IMR-90 (cell line): Measurements from ENCODE around the gene PAGE5. TPM values are rescaled to one million over a fixed set of nuclear protein-coding genes. Genes with fewer than 3 reads are reported as not detected.

Experiments
- ATAC-seq: fragments of 200-7000 bp; cut with Tn5 transposase; 2 replicates; pipeline ENCODE4 v1.9.1; 2020; ENCODE audit warnings: low read depth, mild to moderate bottlenecking, moderate library complexity
- Bru-seq: library from RNA; stranded (reverse); fragments of 400-500 nt; gene quantifications from one replicate; lab custom pipeline; 2021; lab: Mats Ljungman, UMichigan
- BruChase-seq, 2 experiments: library from RNA; stranded (reverse); fragments of 400-500 nt; gene quantifications; one replicate each; lab custom pipeline; 2021; lab: Mats Ljungman, UMichigan
- BruUV-seq: library from RNA; stranded (reverse); fragments of 400-500 nt; replicated peaks from 2 replicates; lab custom pipeline; 2021; lab: Mats Ljungman, UMichigan
- CTCF ChIA-PET: fragments of 300-600 bp; formaldehyde crosslinking; extraction: SDS; loops from one replicate; lab custom pipeline; 2021; ENCODE audit warnings: antibody characterized with exemption; lab: Yijun Ruan, JAX
- POLR2A ChIA-PET: fragments of 300-600 bp; sonication (Branson Sonifier 250); formaldehyde crosslinking; loops from one replicate; lab custom pipeline; 2022; ENCODE audit warnings: antibody characterized with exemption; ENCODE audit not compliant: unreplicated experiment; lab: Charles Lee
- DNase-seq: peaks from one replicate; pipeline ENCODE4 v3.0.0; 2013
- H2AFZ ChIP-seq: replicated peaks from 2 replicates; pipeline ENCODE3; 2013; ENCODE audit warnings: low read length, mild to moderate bottlenecking; ENCODE audit not compliant: poor library complexity
- H2AK5ac ChIP-seq: 2 replicates; pipeline ENCODE4 v1.6.1; 2013; ENCODE audit warnings: low read depth, low read length, inconsistent platforms
- H2AK9ac ChIP-seq: replicated peaks from 2 replicates; pipeline ENCODE3; 2013; ENCODE audit warnings: mild to moderate bottlenecking, low read depth, low read length, moderate library complexity; ENCODE audit not compliant: poor library complexity
- H2BK120ac ChIP-seq: 2 replicates; pipeline ENCODE4 v1.6.1; 2013; ENCODE audit warnings: low read depth, low read length, inconsistent platforms
- H2BK15ac ChIP-seq: 3 replicates; pipeline ENCODE4 v1.6.1; 2013; ENCODE audit warnings: low read depth, low read length, inconsistent platforms
- H2BK20ac ChIP-seq: 2 replicates; pipeline ENCODE4 v1.6.1; 2013; ENCODE audit warnings: low read depth, mild to moderate bottlenecking, inconsistent platforms, low read length, moderate library complexity
- H2BK5ac ChIP-seq: 2 replicates; pipeline ENCODE4 v1.6.1; 2013; ENCODE audit warnings: mild to moderate bottlenecking, low read depth, low read length, inconsistent platforms; ENCODE audit not compliant: poor library complexity, severe bottlenecking
- H3K14ac ChIP-seq: replicated peaks from 2 replicates; pipeline ENCODE4 v1.6.1; 2013; ENCODE audit warnings: low read depth, low read length, inconsistent platforms
- H3K18ac ChIP-seq: 2 replicates; pipeline ENCODE4 v1.6.1; 2013; ENCODE audit warnings: low read depth, low read length, control low read depth
- H3K23ac ChIP-seq: 2 replicates; pipeline ENCODE4 v1.6.1; 2013; ENCODE audit warnings: low read depth, low read length, inconsistent platforms
- H3K27ac ChIP-seq: 2 replicates; pipeline ENCODE4 v1.5.1; 2013; ENCODE audit warnings: mild to moderate bottlenecking, control low read depth, low read length; ENCODE audit not compliant: insufficient read depth
- H3K27me3 ChIP-seq: 2 replicates; pipeline ENCODE4 v1.6.1; 2013; ENCODE audit warnings: low read length; ENCODE audit not compliant: control insufficient read depth, insufficient read depth
- H3K36me3 ChIP-seq: 2 replicates; pipeline ENCODE4 v1.6.1; 2013; ENCODE audit warnings: low read length, mixed read lengths; ENCODE audit not compliant: control insufficient read depth, insufficient read depth
- H3K4ac ChIP-seq: 2 replicates; pipeline ENCODE4 v1.6.1; 2013; ENCODE audit warnings: low read depth, low read length, inconsistent platforms
- H3K4me1 ChIP-seq: 2 replicates; pipeline ENCODE4 v1.6.1; 2013; ENCODE audit warnings: low read length, mixed read lengths; ENCODE audit not compliant: control insufficient read depth, insufficient read depth
- H3K4me2 ChIP-seq: 2 replicates; pipeline ENCODE4 v1.6.1; 2013; ENCODE audit warnings: low read depth, mild to moderate bottlenecking, control low read depth, low read length, moderate library complexity
- H3K4me3 ChIP-seq: 2 replicates; pipeline ENCODE4 v1.5.1; 2013; ENCODE audit warnings: low read depth, mild to moderate bottlenecking, control low read depth, low read length, moderate library complexity; ENCODE audit not compliant: insufficient read depth
- H3K56ac ChIP-seq: 2 replicates; pipeline ENCODE4 v1.6.1; 2013; ENCODE audit warnings: low read length, inconsistent platforms; ENCODE audit not compliant: insufficient read depth; ENCODE audit errors: extremely low read depth
- H3K79me1 ChIP-seq, 2 experiments: 2 replicates each; pipeline ENCODE4 v1.6.1; 2013; ENCODE audit warnings: low read length in 2 of 2, inconsistent platforms in 1 of 2, low read depth in 1 of 2
- H3K9ac ChIP-seq: 2 replicates; pipeline ENCODE4 v1.6.1; 2013; ENCODE audit warnings: low read depth, low read length, control low read depth
- H3K9me1 ChIP-seq: 2 replicates; pipeline ENCODE4 v1.6.1; 2013; ENCODE audit warnings: low read length, inconsistent platforms; ENCODE audit not compliant: insufficient read depth
- H3K9me3 ChIP-seq: 2 replicates; pipeline ENCODE4 v1.6.1; 2013; ENCODE audit warnings: low read length; ENCODE audit not compliant: control insufficient read depth, insufficient read depth
- H4K20me1 ChIP-seq: 2 replicates; pipeline ENCODE4 v1.6.1; 2013; ENCODE audit warnings: low read length, inconsistent platforms; ENCODE audit not compliant: insufficient read depth
- H4K5ac ChIP-seq: 2 replicates; pipeline ENCODE4 v1.6.1; 2013; ENCODE audit warnings: mild to moderate bottlenecking, low read depth, low read length, control low read depth
- H4K8ac ChIP-seq, 2 experiments: 2 replicates each; pipeline ENCODE4 v1.6.1; 2013; ENCODE audit warnings: low read depth in 2 of 2, low read length in 2 of 2, control low read depth in 1 of 2, inconsistent platforms in 1 of 2
- H4K91ac ChIP-seq: 2 replicates; pipeline ENCODE4 v1.6.1; 2013; ENCODE audit warnings: low read depth, low read length, inconsistent platforms; ENCODE audit not compliant: insufficient read depth
- CEBPB ChIP-seq: IDR thresholded peaks from 2 replicates; pipeline ENCODE4 v1.6.1; 2012; ENCODE audit warnings: low read depth, low read length, improper control_type of control experiment
- CHD1 ChIP-seq: IDR thresholded peaks from 2 replicates; pipeline ENCODE4 v1.6.1; 2012; ENCODE audit warnings: low read depth, low read length, improper control_type of control experiment
- ELK1 ChIP-seq: fragments of 150-350 bp; IDR thresholded peaks from 2 replicates; pipeline ENCODE4 v1.6.1; 2016; ENCODE audit warnings: low read depth, mild to moderate bottlenecking, low read length, moderate library complexity, borderline replicate concordance
- FOS ChIP-seq: fragments of 150-350 bp; IDR thresholded peaks from 2 replicates; pipeline ENCODE4 v1.6.1; 2016; ENCODE audit warnings: low read depth, low read length
- MAFK ChIP-seq: IDR thresholded peaks from 2 replicates; pipeline ENCODE4 v1.6.1; 2012; ENCODE audit warnings: low read depth, low read length, improper control_type of control experiment
- MXI1 ChIP-seq: IDR thresholded peaks from 2 replicates; pipeline ENCODE4 v1.6.1; 2012; ENCODE audit warnings: low read depth, mild to moderate bottlenecking, low read length, moderate library complexity, borderline replicate concordance
- NFE2L2 ChIP-seq: fragments of 150-350 bp; IDR thresholded peaks from 2 replicates; pipeline ENCODE4 v1.6.1; 2016; ENCODE audit warnings: low read depth, mild to moderate bottlenecking, low read length
- POLR2A ChIP-seq: IDR thresholded peaks from 2 replicates; pipeline ENCODE4 v1.6.1; 2012; ENCODE audit warnings: mild to moderate bottlenecking, low read depth, low read length
- RAD21 ChIP-seq: IDR thresholded peaks from 2 replicates; pipeline ENCODE4 v1.6.1; 2012; ENCODE audit warnings: low read length, improper control_type of control experiment
- RCOR1 ChIP-seq: IDR thresholded peaks from 2 replicates; pipeline ENCODE4 v1.6.1; 2012; ENCODE audit warnings: mild to moderate bottlenecking, low read length, improper control_type of control experiment; ENCODE audit not compliant: insufficient replicate concordance
- RFX5 ChIP-seq: IDR thresholded peaks from 2 replicates; pipeline ENCODE4 v1.8.0; 2012; ENCODE audit warnings: low read depth, mild to moderate bottlenecking, low read length, moderate library complexity
- SMC3 ChIP-seq: fragments of 150-350 bp; IDR thresholded peaks from 2 replicates; pipeline ENCODE4 v1.6.1; 2016; ENCODE audit warnings: low read depth, mild to moderate bottlenecking, antibody characterized with exemption, low read length, moderate library complexity
- USF2 ChIP-seq: fragments of 150-350 bp; IDR thresholded peaks from 2 replicates; pipeline ENCODE4 v1.6.1; 2017; ENCODE audit warnings: mild to moderate bottlenecking, antibody characterized with exemption, low read length, low read depth
- WGBS, 2 experiments: methylation state at CpG; one replicate each; pipeline versions ENCODE4 v1.1.5 to v1.1.7; 2013; ENCODE audit warnings: missing lambda C conversion rate in 2 of 2; ENCODE audit not compliant: insufficient read length in 1 of 2; ENCODE audit errors: extremely low coverage in 2 of 2; 5-methylcytosine and 5-hydroxymethylcytosine counted together
- dilution Hi-C: fragments of 300-500 bp; cut with HindIII; formaldehyde crosslinking; loops from one replicate; pipeline ENCODE4 v1.14.3; 2018; ENCODE audit warnings: low sequenced_read_pairs; ENCODE audit not compliant: unreplicated experiment
- in situ Hi-C: fragments of 300-500 bp; cut with MboI; formaldehyde crosslinking; loops from 3 replicates; pipeline ENCODE4 v1.14.3; 2019; ENCODE audit warnings: low sequenced_read_pairs, inconsistent platforms, mixed read lengths
- intact Hi-C: fragments of 100-400 bp; cut with micrococcal nuclease; formaldehyde crosslinking; loops from 2 replicates; pipeline ENCODE4 v1.10.0; 2022
- long read RNA-seq: library from polyadenylated mRNA; unstranded; transcript quantifications from one replicate; pipeline ENCODE4 v2.0.0, GENCODE V29; 2021; ENCODE audit not compliant: unreplicated experiment
- polyA plus RNA-seq, 3 experiments: library from polyadenylated mRNA; depleted of rRNA; stranded (reverse); fragments of >200 nt; gene quantifications; 2 replicates each; pipeline ENCODE4 v1.2.3, GENCODE V29; 2012; ENCODE audit warnings: low replicate concordance in 1 of 3
- total RNA-seq: library from RNA; depleted of rRNA; stranded (reverse); fragments of >200 nt; gene quantifications from 2 replicates; pipeline ENCODE4 v1.2.3, GENCODE V29; 2012; rRNA removed
- TF ChIP-seq, protein P1 (sequence below): conservative IDR thresholded peaks from 2 replicates; pipeline ENCODE4 v1.5.1; 2012; ENCODE audit warnings: mild to moderate bottlenecking, low read depth, low read length, improper control_type of control experiment

Gene PAGE5
- total RNA-seq (not detected in 2 replicates), polyA plus RNA-seq (2012; rRNA removed) (not detected in 2 replicates), Bru-seq, nascent RNA (not detected), BruChase-seq, experiment 1, labeled RNA remaining after a 6-hour chase (not detected), BruChase-seq, experiment 2, labeled RNA remaining after a 2-hour chase (percentile 8 among the genes with signal in this experiment)
- polyA plus RNA-seq (2012; cell fraction: cytosol; rRNA removed): not detected in 2 replicates
- polyA plus RNA-seq (2012; cell fraction: nucleus; rRNA removed; ENCODE audit: low replicate concordance): not detected in 2 replicates
- long read RNA-seq: 0 reads

GRCh38 chrX:55220119-55220794 lies at the start of gene PAGE5:
Gene PAGE5, plus strand, starts transcription at chrX:55220346. Its CDS starts 1,037 bp downstream, at chrX:55221383.
- intact Hi-C loops (no loop called here), dilution Hi-C loops (no loop called here), in situ Hi-C loops (no loop called here)
- Histone ChIP-seq H4K8ac (no peak within 1 kb of the TSS), H3K23ac (no peak within 1 kb of the TSS), H2AFZ (no peak within 1 kb of the TSS), H3K27me3 (no peaks in the 10 kb centered on the region; the same call in 1 of the 2 replicates), H3K18ac (no peak within 1 kb of the TSS), H4K20me1 (no peaks in the 10 kb centered on the region), H3K27ac (no peak within 1 kb of the TSS), H3K4me3 (no peak within 1 kb of the TSS), H3K9me3 (no peaks in the 10 kb centered on the region; the same call in 1 of the 2 replicates), H2AK5ac (no peak within 1 kb of the TSS), H2BK15ac (no peak within 1 kb of the TSS), H3K36me3 (no peaks in the 10 kb centered on the region), H3K79me1 (no peaks in the 10 kb centered on the region), H3K14ac (no peak within 1 kb of the TSS), H2BK20ac (no peak within 1 kb of the TSS), H2BK5ac (no peak within 1 kb of the TSS), H3K4me1 (no peaks in the 10 kb centered on the region), H2BK120ac (no peak within 1 kb of the TSS), H3K4me2 (no peak within 1 kb of the TSS), H4K5ac (no peak within 1 kb of the TSS), H3K4ac (no peak within 1 kb of the TSS), H2AK9ac (no peak within 1 kb of the TSS), H4K91ac (no peak within 1 kb of the TSS), H3K56ac (no peak within 1 kb of the TSS), H3K9ac (no peak within 1 kb of the TSS), H3K9me1 (no peaks in the 10 kb centered on the region)
- BruUV-seq: no TSS peak
- POLR2A ChIA-PET: no interaction called here
- WGBS, 2 experiments: 72% methylated on average over 13 of the region's 30 CpGs; no CpG with 5 or more reads in 1 of the 2 experiments
- ATAC-seq (no peak), DNase-seq (no peak)
- CTCF ChIA-PET: no interaction called here
- TF ChIP-seq, protein P1, sequence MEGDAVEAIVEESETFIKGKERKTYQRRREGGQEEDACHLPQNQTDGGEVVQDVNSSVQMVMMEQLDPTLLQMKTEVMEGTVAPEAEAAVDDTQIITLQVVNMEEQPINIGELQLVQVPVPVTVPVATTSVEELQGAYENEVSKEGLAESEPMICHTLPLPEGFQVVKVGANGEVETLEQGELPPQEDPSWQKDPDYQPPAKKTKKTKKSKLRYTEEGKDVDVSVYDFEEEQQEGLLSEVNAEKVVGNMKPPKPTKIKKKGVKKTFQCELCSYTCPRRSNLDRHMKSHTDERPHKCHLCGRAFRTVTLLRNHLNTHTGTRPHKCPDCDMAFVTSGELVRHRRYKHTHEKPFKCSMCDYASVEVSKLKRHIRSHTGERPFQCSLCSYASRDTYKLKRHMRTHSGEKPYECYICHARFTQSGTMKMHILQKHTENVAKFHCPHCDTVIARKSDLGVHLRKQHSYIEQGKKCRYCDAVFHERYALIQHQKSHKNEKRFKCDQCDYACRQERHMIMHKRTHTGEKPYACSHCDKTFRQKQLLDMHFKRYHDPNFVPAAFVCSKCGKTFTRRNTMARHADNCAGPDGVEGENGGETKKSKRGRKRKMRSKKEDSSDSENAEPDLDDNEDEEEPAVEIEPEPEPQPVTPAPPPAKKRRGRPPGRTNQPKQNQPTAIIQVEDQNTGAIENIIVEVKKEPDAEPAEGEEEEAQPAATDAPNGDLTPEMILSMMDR: no peak
- no peak for TF ChIP-seq NFE2L2
- TF ChIP-seq SMC3: no peak
- TF ChIP-seq RFX5: no peak
- TF ChIP-seq MXI1: no peak
- no peak for TF ChIP-seq RCOR1
- no peak for TF ChIP-seq USF2
- no peak for TF ChIP-seq FOS
- TF ChIP-seq MAFK: no peak
- no peak for TF ChIP-seq CHD1
- TF ChIP-seq CEBPB: no peak
- no peak for TF ChIP-seq POLR2A
- TF ChIP-seq ELK1: no peak
- no peak for TF ChIP-seq RAD21
